AG04449 (cell line): ENCODE measurements around the gene ARHGEF25.
"Not testable (repeated sequence)": the region's sequence is repeated elsewhere in the genome, so short reads cannot be mapped to it uniquely, and the experiment has no call there.

ENCODE experiments used
- CTCF ChIA-PET: fragments of 350-600 bp; formaldehyde crosslinking; extraction: SDS; loops from one replicate; lab custom pipeline; 2021; ENCODE audit warnings: antibody characterized with exemption; lab: Yijun Ruan, JAX
- POLR2A ChIA-PET: fragments of 400-600, 350-600 bp; formaldehyde crosslinking; extraction: SDS; loops from one replicate; lab custom pipeline; 2020; ENCODE audit warnings: antibody characterized with exemption, inconsistent platforms; lab: Yijun Ruan, JAX
- DNase-seq: peaks from one replicate; pipeline ENCODE4 v3.0.0-alpha.2; 2010; ENCODE audit warnings: low read depth, low spot score
- H3K4me3 ChIP-seq: 2 replicates; pipeline ENCODE4 v1.5.1; 2011; ENCODE audit warnings: low read depth, mild to moderate bottlenecking, control low read depth, low read length
- TF ChIP-seq, protein P1 (sequence below): IDR thresholded peaks from one replicate; pipeline ENCODE4 v1.5.1; 2011; ENCODE audit warnings: mild to moderate bottlenecking, moderate library complexity, low read length, control low read depth, inconsistent platforms; ENCODE audit not compliant: insufficient read depth; ENCODE audit errors: missing control alignments

Gene ARHGEF25

DNA sequence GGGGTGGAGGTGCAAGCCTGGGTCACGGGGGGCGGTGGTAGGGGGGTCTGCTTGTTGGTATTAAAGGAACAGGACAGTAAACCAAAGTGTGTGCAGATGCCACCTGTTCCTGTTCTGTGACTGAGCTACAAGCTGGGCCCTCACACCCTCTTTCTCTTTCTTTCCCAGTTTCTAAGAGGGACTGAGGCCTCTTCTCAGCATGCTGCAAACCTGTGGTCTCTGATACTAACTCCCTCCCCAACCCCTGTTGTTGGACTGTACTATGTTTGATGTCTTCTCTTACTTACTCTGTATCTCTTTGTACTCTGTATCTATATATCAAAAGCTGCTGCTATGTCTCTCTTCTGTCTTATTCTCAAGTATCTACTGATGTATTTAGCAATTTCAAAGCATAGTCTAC lies 27.2 kb upstream of the ARHGEF25 start:
- TF ChIP-seq, protein P1, sequence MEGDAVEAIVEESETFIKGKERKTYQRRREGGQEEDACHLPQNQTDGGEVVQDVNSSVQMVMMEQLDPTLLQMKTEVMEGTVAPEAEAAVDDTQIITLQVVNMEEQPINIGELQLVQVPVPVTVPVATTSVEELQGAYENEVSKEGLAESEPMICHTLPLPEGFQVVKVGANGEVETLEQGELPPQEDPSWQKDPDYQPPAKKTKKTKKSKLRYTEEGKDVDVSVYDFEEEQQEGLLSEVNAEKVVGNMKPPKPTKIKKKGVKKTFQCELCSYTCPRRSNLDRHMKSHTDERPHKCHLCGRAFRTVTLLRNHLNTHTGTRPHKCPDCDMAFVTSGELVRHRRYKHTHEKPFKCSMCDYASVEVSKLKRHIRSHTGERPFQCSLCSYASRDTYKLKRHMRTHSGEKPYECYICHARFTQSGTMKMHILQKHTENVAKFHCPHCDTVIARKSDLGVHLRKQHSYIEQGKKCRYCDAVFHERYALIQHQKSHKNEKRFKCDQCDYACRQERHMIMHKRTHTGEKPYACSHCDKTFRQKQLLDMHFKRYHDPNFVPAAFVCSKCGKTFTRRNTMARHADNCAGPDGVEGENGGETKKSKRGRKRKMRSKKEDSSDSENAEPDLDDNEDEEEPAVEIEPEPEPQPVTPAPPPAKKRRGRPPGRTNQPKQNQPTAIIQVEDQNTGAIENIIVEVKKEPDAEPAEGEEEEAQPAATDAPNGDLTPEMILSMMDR: no peak
- POLR2A ChIA-PET: no interaction called here
- CTCF ChIA-PET: interaction anchor here (0.8 to 12.4 kb wide), 32 partner anchors 11 to 322 kb away, joined by 3 to 214 read pairs (median 7); partner anchors contain the start of genes AGAP2, ARHGEF25, B4GALNT1 and DCTN2

DNA sequence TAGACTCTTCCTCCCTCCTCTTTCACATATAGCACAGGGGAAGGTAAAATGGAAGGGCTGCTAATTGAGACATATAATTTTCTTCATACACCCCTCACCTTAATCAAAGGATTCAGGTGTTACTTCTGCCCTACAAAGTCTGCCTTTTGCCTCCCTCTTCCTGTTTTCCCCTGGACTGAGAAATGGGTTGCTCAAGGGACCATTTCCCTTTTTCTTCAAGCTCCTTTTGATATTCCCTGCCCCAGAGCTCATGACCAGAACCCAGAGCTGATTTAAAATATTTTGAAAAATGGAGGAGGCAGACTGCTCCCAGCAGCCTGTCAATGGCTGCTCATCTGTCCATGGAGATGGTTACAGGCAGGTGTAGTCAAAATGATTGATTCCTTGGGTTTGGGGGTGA lies 26.5 kb upstream of the ARHGEF25 start:
- POLR2A ChIA-PET: no interaction called here
- no peak overlapping the region for H3K4me3 ChIP-seq
- TF ChIP-seq, protein P1: no peak
- CTCF ChIA-PET: interaction anchor here (0.8 to 12.4 kb wide), 22 partner anchors 10 to 321 kb away, joined by 3 to 214 read pairs (median 13); partner anchors contain the start of genes AGAP2, ARHGEF25, B4GALNT1 and DTX3
- DNase-seq: no peak

More for the DNA sequence above, 27.2 kb upstream of the ARHGEF25 start:
- H3K4me3 ChIP-seq: no peak overlapping the region
- DNase-seq: no peak

DNA sequence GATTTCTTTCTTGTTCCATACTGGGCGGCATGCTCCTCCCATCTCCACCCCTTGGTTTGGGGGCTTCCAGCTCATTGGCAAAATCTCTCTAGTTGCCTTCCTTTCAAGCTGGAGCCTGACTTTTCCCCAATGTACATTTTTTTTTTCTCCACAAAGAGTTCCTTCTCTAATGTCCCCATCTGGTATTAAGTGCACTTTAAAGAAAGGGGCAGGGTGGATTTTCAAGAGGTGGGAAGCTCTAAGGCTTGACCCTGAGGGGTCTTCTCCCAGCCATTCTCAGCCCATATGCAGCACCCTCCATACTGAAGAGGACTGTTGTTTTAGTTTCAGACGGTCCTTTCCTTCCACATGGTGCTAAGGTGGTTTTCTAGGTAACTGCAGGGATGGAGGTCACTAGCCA lies 26.1 kb upstream of the ARHGEF25 start:
- TF ChIP-seq, protein P1: no peak
- ChIA-PET CTCF (interaction anchor here (0.6 to 12.4 kb wide), 19 partner anchors 10 to 1807 kb away, joined by 3 to 214 read pairs (median 15); partner anchors contain the start of genes AGAP2, ARHGEF25, B4GALNT1 and DTX3), POLR2A (interaction anchor here (0.7 kb wide), 1 partner anchor 27 kb away, joined by 3 read pairs; no protein-coding TSS in a partner anchor)
- no peak for DNase-seq
- no peak overlapping the region for H3K4me3 ChIP-seq

DNA sequence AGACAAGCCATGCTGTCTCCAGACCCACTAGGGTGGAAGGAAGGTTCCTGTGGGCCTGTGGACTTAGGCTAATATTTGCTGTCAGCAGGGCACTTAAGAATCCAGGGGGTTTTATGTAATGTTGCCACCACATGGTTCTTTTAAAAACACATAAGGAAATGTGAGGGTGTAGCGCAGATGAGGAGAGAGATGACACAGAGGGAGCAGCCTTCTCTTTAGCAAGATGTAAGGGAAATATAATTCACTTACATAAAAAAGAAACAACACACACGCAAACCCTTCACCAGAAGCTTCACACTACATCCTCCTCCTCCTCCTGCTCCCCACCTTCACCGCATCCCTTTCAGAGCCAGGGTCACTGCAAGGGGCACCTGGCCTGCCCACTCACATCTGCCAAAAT lies 25.1 kb upstream of the ARHGEF25 start:
- TF ChIP-seq, protein P1: no peak
- no peak overlapping the region for H3K4me3 ChIP-seq
- no peak for DNase-seq
- ChIA-PET CTCF (interaction anchor here (3.9 to 12.4 kb wide), 7 partner anchors 9 to 151 kb away, joined by 17 to 214 read pairs (median 159); partner anchors contain the start of genes AGAP2, ARHGEF25, B4GALNT1 and PIP4K2C), POLR2A (no interaction called here)

DNA sequence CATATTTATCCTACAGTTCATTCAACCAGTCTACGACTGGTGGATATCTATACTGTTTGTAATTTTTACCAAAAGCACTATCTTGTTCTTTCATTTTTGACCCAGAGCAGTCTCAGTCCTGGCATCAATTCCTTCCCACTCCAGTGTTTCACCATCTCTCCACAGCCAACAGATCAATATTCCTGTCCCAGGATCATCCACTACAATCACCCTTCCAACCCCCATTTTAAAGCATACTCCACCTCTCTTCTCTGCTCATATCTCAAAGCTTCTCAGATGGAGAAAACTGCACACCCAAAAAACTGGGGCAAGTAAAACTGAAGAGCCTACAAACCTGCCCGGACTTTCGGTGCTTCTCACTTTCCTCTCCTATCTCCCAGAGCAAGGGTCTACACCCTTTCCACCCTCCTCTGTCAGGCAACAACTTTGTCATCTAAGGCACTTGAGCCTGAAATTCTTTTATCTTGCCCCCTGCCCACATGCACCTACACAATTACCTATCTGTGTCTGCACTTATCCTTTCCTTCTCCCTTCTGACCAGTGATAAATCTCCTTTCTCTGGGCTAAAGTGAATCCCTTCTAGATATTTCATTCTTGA lies 24.3 kb upstream of the ARHGEF25 start:
- H3K4me3 ChIP-seq: no peak overlapping the region
- TF ChIP-seq, protein P1: no peak
- CTCF ChIA-PET: interaction anchor here (0.6 to 12.4 kb wide), 5 partner anchors 8 to 152 kb away, joined by 3 to 214 read pairs (median 159); partner anchors contain the start of genes B4GALNT1 and PIP4K2C
- POLR2A ChIA-PET: no interaction called here
- no peak for DNase-seq

DNA sequence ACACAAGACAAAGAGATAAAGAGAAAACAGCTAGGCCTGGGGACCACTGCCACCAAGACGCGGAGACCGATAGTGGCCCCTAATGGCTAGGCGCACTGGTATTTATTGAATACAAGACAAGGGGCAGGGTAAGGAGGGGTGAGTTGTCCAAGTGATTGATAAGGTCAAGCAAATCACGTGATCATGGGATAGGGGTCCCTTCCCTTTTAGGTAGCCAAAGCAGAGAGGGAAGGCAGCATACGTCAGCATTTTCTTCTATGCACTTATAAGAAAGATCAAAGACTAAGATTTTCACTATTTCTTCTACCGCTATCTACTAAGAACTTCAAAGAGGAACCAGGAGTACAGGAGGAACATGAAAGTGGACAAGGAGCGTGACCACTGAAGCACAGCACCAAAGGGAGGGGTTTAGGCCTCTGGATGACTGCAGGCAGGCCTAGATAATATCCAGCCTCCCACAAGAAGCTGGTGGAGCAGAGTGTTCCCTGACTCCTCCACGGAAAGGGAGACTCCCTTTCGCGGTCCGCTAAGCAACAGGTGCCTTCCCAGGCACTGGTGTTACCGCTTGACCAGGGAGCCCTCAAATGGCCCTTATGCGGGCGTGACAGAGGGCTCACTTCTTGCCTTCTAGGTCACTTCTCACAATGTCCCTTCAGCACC lies 22.2 kb upstream of the ARHGEF25 start:
- POLR2A ChIA-PET, DNase-seq, H3K4me3 ChIP-seq: not testable (repeated sequence)
- CTCF ChIA-PET: interaction anchor here (1.3 to 14.9 kb wide), 4 partner anchors 9 to 137 kb away, joined by 3 to 212 read pairs (median 7); no protein-coding TSS in a partner anchor
